Stimulated activated CD8-positive, alpha-beta memory T cell treated with anti-CD3 and anti-CD28 coated beads, Interleukin-4, amount 100 ng/mL, for 48 hours (primary cell): ENCODE measurements around the gene BCL2.

Experiments
- DNase-seq: peaks from one replicate; pipeline ENCODE4 v3.0.0-alpha.2; 2020

The BCL2 gene

GRCh38 chr18:63325086-63325686, 5.6 kb upstream of the BCL2 start:
- no peak for DNase-seq

GRCh38 chr18:63322908-63323634, 3.5 kb upstream of the BCL2 start:
- DNase-seq = peak; percentile 64

GRCh38 chr18:63322206-63322605, 2.6 kb upstream of the BCL2 start:
- no peak for DNase-seq

GRCh38 chr18:63321291-63321690, 1.7 kb upstream of the BCL2 start:
- no peak for DNase-seq

GRCh38 chr18:63320975-63321265, 1.4 kb upstream of the BCL2 start:
- no peak for DNase-seq

- DNase-seq = peak; percentile 84
Measured at GRCh38 chr18:63320123-63320974, 780 bp upstream of the BCL2 start.

GRCh38 chr18:63318889-63319382, 633 bp downstream of the BCL2 start:
- DNase-seq = no peak

GRCh38 chr18:63317982-63318888, 1.3 kb downstream of the BCL2 start:
- DNase-seq = peak; percentile 89

GRCh38 chr18:63317556-63317946, 2.0 kb downstream of the BCL2 start:
- no peak for DNase-seq

- no peak for DNase-seq
Measured at GRCh38 chr18:63316612-63317555, 2.7 kb downstream of the BCL2 start.

GRCh38 chr18:63315876-63316275, 3.7 kb downstream of the BCL2 start:
- DNase-seq = no peak

- no peak for DNase-seq
Measured at GRCh38 chr18:63315131-63315662, 4.4 kb downstream of the BCL2 start.

GRCh38 chr18:63314062-63314790, 5.3 kb downstream of the BCL2 start:
- no peak for DNase-seq

- DNase-seq = no peak
Measured at GRCh38 chr18:63313396-63313917, 6.1 kb downstream of the BCL2 start.

GRCh38 chr18:63312737-63313395, 6.7 kb downstream of the BCL2 start:
- no peak for DNase-seq

GRCh38 chr18:63312019-63312409, 7.6 kb downstream of the BCL2 start:
- DNase-seq = no peak

GRCh38 chr18:63311118-63312018, 8.2 kb downstream of the BCL2 start:
- no peak for DNase-seq

GRCh38 chr18:63309422-63309821, 10.1 kb downstream of the BCL2 start:
- peak; percentile 45 for DNase-seq
